Uterus (tissue), 4 donors: ENCODE data around the gene PLA2G4E. TPM values are rescaled to one million over a fixed set of nuclear protein-coding genes. Genes with fewer than 3 reads are reported as not detected.

Experiments
- DNase-seq, 2 donors: peaks; one replicate each; pipeline ENCODE4 v3.0.0-alpha.2; 2019 to 2020
- H3K27ac ChIP-seq, 2 donors: fragments of 200-600 bp; sonication (generic); 1 replicate in 1 of 2; 2 replicates in 1 of 2; pipeline ENCODE4 v1.5.1; 2016 to 2018
- H3K27me3 ChIP-seq, 2 donors: fragments of 200-600 bp; sonication (generic); one replicate each; pipeline ENCODE4 v1.5.1; 2018 to 2019; ENCODE audit warnings: control low read depth in 1 of 2
- H3K36me3 ChIP-seq, 2 donors: fragments of 200-600 bp; sonication (generic); one replicate each; pipeline ENCODE4 v1.5.1; 2019; ENCODE audit warnings: control low read depth in 1 of 2
- H3K4me1 ChIP-seq, 2 donors: fragments of 200-600 bp; sonication (generic); one replicate each; pipeline ENCODE4 v1.5.1; 2018 to 2019; ENCODE audit warnings: control low read depth in 1 of 2
- H3K4me3 ChIP-seq, 2 donors: fragments of 200-600 bp; sonication (generic); 1 replicate in 1 of 2; 2 replicates in 1 of 2; pipeline ENCODE4 v1.5.1; 2018 to 2019; ENCODE audit warnings: mild to moderate bottlenecking in 1 of 2
- H3K9me3 ChIP-seq, 2 donors: fragments of 200-600 bp; sonication (generic); one replicate each; pipeline ENCODE4 v1.5.1; 2019; ENCODE audit warnings: control low read depth in 1 of 2
- POLR2A ChIP-seq, 2 donors: fragments of 450-650 bp; IDR thresholded peaks; one replicate each; pipeline ENCODE4 v1.6.1; 2016; ENCODE audit warnings: antibody characterized with exemption in 2 of 2, mild to moderate bottlenecking in 1 of 2, moderate library complexity in 1 of 2
- intact Hi-C: fragments of 100-400 bp; cut with DNase I; formaldehyde crosslinking; loops from one replicate; pipeline ENCODE4 v1.15.1; 2023; ENCODE audit warnings: low total_unique reads
- total RNA-seq, 4 donors: library from RNA; depleted of rRNA in 3 of 4; stranded (reverse); fragments of >200 nt in 3 of 4; gene quantifications; one replicate each; pipeline versions ENCODE4 v1.1.0 to v1.2.4, GENCODE V29; 2014 to 2023
- TF ChIP-seq, protein P1 (sequence below), 4 experiments: fragments of 200-600 bp in 2 of 4; fragments of 450-650 bp in 2 of 4; sonication (generic) in 2 of 4; IDR thresholded peaks; one replicate each; pipeline ENCODE4 v1.5.1; 2016 to 2019; ENCODE audit warnings: antibody characterized with exemption in 4 of 4, mild to moderate bottlenecking in 2 of 4, moderate library complexity in 1 of 4
- donor health status: DM: yes; HTN: yes; CAD: no.

Gene PLA2G4E
- total RNA-seq, 4 donors from 2014 or later = not detected

GRCh38 chr15:42058791-42059190, 37.9 kb upstream of the PLA2G4E start:
- Histone ChIP-seq H3K27ac (no peak overlapping the region), H3K27me3 (no peaks in the 10 kb centered on the region), H3K36me3 (no peaks in the 10 kb centered on the region), H3K4me1 (no peaks in the 10 kb centered on the region), H3K4me3 (no peak overlapping the region), H3K9me3 (no peaks in the 10 kb centered on the region)
- intact Hi-C loops = no loop called here
- TF ChIP-seq, protein P1, sequence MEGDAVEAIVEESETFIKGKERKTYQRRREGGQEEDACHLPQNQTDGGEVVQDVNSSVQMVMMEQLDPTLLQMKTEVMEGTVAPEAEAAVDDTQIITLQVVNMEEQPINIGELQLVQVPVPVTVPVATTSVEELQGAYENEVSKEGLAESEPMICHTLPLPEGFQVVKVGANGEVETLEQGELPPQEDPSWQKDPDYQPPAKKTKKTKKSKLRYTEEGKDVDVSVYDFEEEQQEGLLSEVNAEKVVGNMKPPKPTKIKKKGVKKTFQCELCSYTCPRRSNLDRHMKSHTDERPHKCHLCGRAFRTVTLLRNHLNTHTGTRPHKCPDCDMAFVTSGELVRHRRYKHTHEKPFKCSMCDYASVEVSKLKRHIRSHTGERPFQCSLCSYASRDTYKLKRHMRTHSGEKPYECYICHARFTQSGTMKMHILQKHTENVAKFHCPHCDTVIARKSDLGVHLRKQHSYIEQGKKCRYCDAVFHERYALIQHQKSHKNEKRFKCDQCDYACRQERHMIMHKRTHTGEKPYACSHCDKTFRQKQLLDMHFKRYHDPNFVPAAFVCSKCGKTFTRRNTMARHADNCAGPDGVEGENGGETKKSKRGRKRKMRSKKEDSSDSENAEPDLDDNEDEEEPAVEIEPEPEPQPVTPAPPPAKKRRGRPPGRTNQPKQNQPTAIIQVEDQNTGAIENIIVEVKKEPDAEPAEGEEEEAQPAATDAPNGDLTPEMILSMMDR (IDR thresholded peaks at IDR 0.05) = no peak
- no peak for TF ChIP-seq POLR2A (IDR thresholded peaks at IDR 0.05)
- no peak for DNase-seq

- Histone ChIP-seq H3K4me3 (no peak overlapping the region), H3K9me3 (no peaks in the 10 kb centered on the region), H3K27me3 (no peaks in the 10 kb centered on the region), H3K27ac (no peak overlapping the region), H3K36me3 (no peaks in the 10 kb centered on the region), H3K4me1 (no peaks in the 10 kb centered on the region)
- DNase-seq = no peak
- intact Hi-C loops = no loop called here
- TF ChIP-seq, protein P1 (IDR thresholded peaks at IDR 0.05) = no peak
- TF ChIP-seq POLR2A (IDR thresholded peaks at IDR 0.05) = no peak
These were observed 37.2 kb upstream of the PLA2G4E start for GRCh38 chr15:42057799-42058646.

DNA sequence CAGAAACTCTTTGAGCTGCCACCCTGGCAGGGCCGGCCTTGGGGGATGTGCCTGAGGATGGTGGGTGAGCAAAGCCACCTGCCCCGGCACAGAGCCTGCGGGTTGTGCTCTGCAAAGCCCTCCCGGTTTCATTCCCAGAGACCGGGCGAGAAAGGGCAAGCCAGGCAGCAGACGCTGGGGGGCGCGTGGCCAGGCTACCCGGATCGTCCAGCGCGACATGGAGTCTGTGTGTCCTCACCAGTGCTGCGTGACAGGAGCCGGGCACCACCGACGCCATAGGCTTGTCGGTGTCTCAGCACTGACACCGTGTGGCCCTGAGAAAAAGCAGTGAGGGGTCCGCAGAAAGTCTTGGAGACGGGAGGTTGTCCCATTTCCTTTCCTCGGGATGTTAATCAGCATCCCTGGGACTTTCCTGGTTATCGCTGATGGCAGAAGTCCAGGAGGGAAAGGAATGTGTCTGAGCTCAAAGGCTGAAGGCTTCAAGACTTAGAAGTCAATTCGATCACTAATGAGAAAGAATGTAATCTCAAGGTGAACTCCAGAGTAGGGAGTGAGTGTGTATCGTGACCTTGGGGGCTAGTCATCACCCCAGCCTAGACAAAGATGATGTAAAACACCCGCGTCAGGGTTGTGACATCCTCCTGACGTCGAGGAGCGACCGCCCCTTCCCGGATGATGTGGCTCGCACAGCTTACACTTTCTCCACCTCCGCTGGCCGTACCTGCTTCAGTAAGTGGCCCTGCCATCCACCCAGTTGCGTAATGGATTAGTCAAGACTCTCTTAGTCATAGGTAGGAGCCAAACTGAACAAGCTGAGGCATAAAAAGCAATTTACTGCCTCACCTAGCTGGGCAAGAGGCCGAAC, 36.3 kb upstream of the PLA2G4E start:
- peak in 1 of 2 donors; percentile 52 for DNase-seq
- H3K36me3 ChIP-seq = no peaks in the 10 kb centered on the region
- intact Hi-C loops = no loop called here
- H3K4me1 ChIP-seq = no peaks in the 10 kb centered on the region
- no peaks in the 10 kb centered on the region for H3K9me3 ChIP-seq
- no peak overlapping the region for H3K27ac ChIP-seq
- H3K27me3 ChIP-seq = no peaks in the 10 kb centered on the region
- TF ChIP-seq, protein P1 (IDR thresholded peaks at IDR 0.05) = peak; percentile 7 to 61 (median 31)
- no peak for TF ChIP-seq POLR2A (IDR thresholded peaks at IDR 0.05)
- H3K4me3 ChIP-seq = peak overlapping the region in 1 of 2 donors; percentile 8

- Histone ChIP-seq H3K36me3 (no peaks in the 10 kb centered on the region), H3K9me3 (no peaks in the 10 kb centered on the region), H3K4me3 (no peak overlapping the region), H3K27me3 (no peaks in the 10 kb centered on the region), H3K4me1 (no peaks in the 10 kb centered on the region), H3K27ac (no peak overlapping the region)
- intact Hi-C loops = no loop called here
- no peak for DNase-seq
- TF ChIP-seq, protein P1 (IDR thresholded peaks at IDR 0.05) = no peak
- no peak for TF ChIP-seq POLR2A (IDR thresholded peaks at IDR 0.05)
These were observed 33.1 kb upstream of the PLA2G4E start for GRCh38 chr15:42053914-42054313.

DNA sequence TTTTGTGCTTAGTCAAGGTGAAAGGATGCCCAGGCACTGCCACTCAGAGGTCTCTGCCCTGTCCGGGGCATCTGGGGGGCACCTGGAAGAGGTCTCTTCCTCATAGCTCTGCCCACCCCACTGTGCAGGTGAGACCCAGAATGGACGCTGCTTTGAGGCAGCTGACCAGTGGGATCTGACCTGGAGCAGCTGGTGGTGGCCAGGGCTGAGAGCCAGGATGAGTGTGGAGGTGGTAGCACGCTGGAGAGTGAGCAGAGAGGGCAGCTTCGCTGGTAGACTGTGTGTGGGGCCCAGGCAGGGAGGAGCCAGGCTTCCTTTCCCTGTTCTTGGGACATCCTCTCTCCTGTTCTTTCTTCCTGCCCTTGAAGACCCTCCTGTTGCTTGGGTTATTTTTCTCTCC, 32.2 kb upstream of the PLA2G4E start:
- H3K9me3 ChIP-seq = no peaks in the 10 kb centered on the region
- H3K4me1 ChIP-seq = no peaks in the 10 kb centered on the region
- no peak for DNase-seq
- H3K36me3 ChIP-seq = no peaks in the 10 kb centered on the region
- no peaks in the 10 kb centered on the region for H3K27me3 ChIP-seq
- no peak overlapping the region for H3K4me3 ChIP-seq
- intact Hi-C loops = no loop called here
- no peak overlapping the region for H3K27ac ChIP-seq
- no peak for TF ChIP-seq POLR2A (IDR thresholded peaks at IDR 0.05)
